Psoas muscle (tissue), 8 donors: ENCODE measurements around the gene EML4. TPM values are rescaled to one million over a fixed set of nuclear protein-coding genes. Genes with fewer than 3 reads are reported as not detected.
"Not testable (repeated sequence)": the region's sequence is repeated elsewhere in the genome, so short reads cannot be mapped to it uniquely, and the experiment has no call there.

Source experiments
- ATAC-seq, 4 donors: fragments of 200-7000 bp; cut with Tn5 transposase; one replicate each; pipeline ENCODE4 v1.9.1; 2020; ENCODE audit warnings: moderate library complexity in 3 of 4, mild to moderate bottlenecking in 2 of 4
- DNase-seq, 2 donors: peaks; one replicate each; pipeline ENCODE4 v3.0.0-alpha.2; 2020
- H3K27ac ChIP-seq: fragments of 200-600 bp; one replicate; pipeline ENCODE4 v1.8.0; 2022
- H3K27me3 ChIP-seq, 3 donors: fragments of 200-600 bp in 1 of 3; one replicate each; pipeline versions ENCODE4 v1.6.1 to v1.8.0; 2013 to 2022; ENCODE audit warnings: low read length in 2 of 3, mild to moderate bottlenecking in 2 of 3, moderate library complexity in 1 of 3; ENCODE audit not compliant: insufficient read depth in 3 of 3
- H3K36me3 ChIP-seq, 2 donors: fragments of 200-600 bp in 1 of 2; one replicate each; pipeline versions ENCODE4 v1.6.1 to v1.8.0; 2013 to 2022; ENCODE audit warnings: low read depth in 1 of 2, mild to moderate bottlenecking in 1 of 2, moderate library complexity in 1 of 2; ENCODE audit not compliant: insufficient read depth in 1 of 2
- H3K4me1 ChIP-seq: fragments of 200-600 bp; one replicate; pipeline ENCODE4 v1.8.0; 2022
- H3K4me3 ChIP-seq: fragments of 200-600 bp; one replicate; pipeline ENCODE4 v1.8.0; 2022; ENCODE audit warnings: mild to moderate bottlenecking
- H3K9me3 ChIP-seq: fragments of 200-600 bp; one replicate; pipeline ENCODE4 v1.8.0; 2022
- WGBS, 3 donors: extraction: QIAGEN DNeasy Blood & Tissue Kit; methylation state at CpG; one replicate each; pipeline versions ENCODE4 v1.1.6 to v1.1.7; 2013; 5-methylcytosine and 5-hydroxymethylcytosine counted together
- intact Hi-C, 2 donors: fragments of 100-400 bp; cut with DNase I; formaldehyde crosslinking; loops; one replicate each; pipeline versions ENCODE4 v1.11.0 to v1.14.2; 2022
- polyA plus RNA-seq, 3 donors: library from polyadenylated mRNA; stranded (reverse); fragments of 200-250 nt; gene quantifications; one replicate each; pipeline ENCODE4 v1.2.3, GENCODE V29; 2013
- total RNA-seq, 4 donors: library from RNA; stranded (reverse); fragmentation: NEBNext Ultra II Directional in 2 of 4; extraction: Animal tissue kit (Norgen Biotek cat#: 25700) in 2 of 4; gene quantifications; one replicate each; pipeline versions ENCODE4 v1.2.1 to v1.2.4, GENCODE V29; 2021 to 2023
- TF ChIP-seq, protein P1 (sequence below): fragments of 200-600 bp; IDR thresholded peaks from one replicate; pipeline ENCODE4 v1.8.0; 2022; ENCODE audit warnings: antibody characterized with exemption
- donor health status: healthy with polysubstance abuse.
- donor health status: DM: no; HTN: no; CAD: no; lungs with moderate emphysema.
- donor health status: Bipolar disorder and iron deficiency.
- donor health status: healthy.
- donor health status: DM: yes; HTN: yes; CAD: no.
- donor health status: DM: no; HTN: no; CAD: no.
- donor health status: DM: no; HTN: no; CAD: no.
- donor health status: DM: yes; HTN: yes; CAD: no.

EML4 gene
- total and polyA plus RNA-seq, 7 donors, result 2.7 to 8.9 (median 5.0) TPM

- no peaks in the 10 kb centered on the region for H3K27me3 ChIP-seq
- H3K27ac ChIP-seq, result no peak overlapping the region
- no peaks in the 10 kb centered on the region for H3K4me1 ChIP-seq
- intact Hi-C loops, result loop anchor here in 1 of 2 donors (10.0 kb wide), 1 partner anchor 459 kb away; no protein-coding TSS in a partner anchor
- H3K4me3 ChIP-seq, result no peak overlapping the region
- H3K9me3 ChIP-seq, result no peaks in the 10 kb centered on the region
- ATAC-seq (no peak), DNase-seq (no peak)
- TF ChIP-seq, protein P1, sequence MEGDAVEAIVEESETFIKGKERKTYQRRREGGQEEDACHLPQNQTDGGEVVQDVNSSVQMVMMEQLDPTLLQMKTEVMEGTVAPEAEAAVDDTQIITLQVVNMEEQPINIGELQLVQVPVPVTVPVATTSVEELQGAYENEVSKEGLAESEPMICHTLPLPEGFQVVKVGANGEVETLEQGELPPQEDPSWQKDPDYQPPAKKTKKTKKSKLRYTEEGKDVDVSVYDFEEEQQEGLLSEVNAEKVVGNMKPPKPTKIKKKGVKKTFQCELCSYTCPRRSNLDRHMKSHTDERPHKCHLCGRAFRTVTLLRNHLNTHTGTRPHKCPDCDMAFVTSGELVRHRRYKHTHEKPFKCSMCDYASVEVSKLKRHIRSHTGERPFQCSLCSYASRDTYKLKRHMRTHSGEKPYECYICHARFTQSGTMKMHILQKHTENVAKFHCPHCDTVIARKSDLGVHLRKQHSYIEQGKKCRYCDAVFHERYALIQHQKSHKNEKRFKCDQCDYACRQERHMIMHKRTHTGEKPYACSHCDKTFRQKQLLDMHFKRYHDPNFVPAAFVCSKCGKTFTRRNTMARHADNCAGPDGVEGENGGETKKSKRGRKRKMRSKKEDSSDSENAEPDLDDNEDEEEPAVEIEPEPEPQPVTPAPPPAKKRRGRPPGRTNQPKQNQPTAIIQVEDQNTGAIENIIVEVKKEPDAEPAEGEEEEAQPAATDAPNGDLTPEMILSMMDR, result no peak
- 93 to 94% (median 93%) methylated on average over 4 of the region's 4 CpGs for WGBS, 3 donors
- peaks cover 11 to 53% of the 10 kb centered on the region in 2 donors for H3K36me3 ChIP-seq
Observed at GRCh38 chr2:42333579-42333978, 164.4 kb downstream of the EML4 start.

- no peak for DNase-seq
- 87 to 94% (median 93%) methylated on average over 3 of the region's 3 CpGs for WGBS, 3 donors
- intact Hi-C loops, result loop anchor here in 1 of 2 donors (10.0 kb wide), 1 partner anchor 459 kb away; no protein-coding TSS in a partner anchor
- no peak overlapping the region for H3K4me3 ChIP-seq
- H3K27ac ChIP-seq, result no peak overlapping the region
- TF ChIP-seq, protein P1, result no peak
- H3K4me1 ChIP-seq, result no peaks in the 10 kb centered on the region
- ATAC-seq, result no peak
- H3K9me3 ChIP-seq, result no peaks in the 10 kb centered on the region
- H3K27me3 ChIP-seq, result no peaks in the 10 kb centered on the region
- peaks cover 11 to 50% of the 10 kb centered on the region in 2 donors for H3K36me3 ChIP-seq
Observed at GRCh38 chr2:42334220-42334619, 165.1 kb downstream of the EML4 start.

DNA sequence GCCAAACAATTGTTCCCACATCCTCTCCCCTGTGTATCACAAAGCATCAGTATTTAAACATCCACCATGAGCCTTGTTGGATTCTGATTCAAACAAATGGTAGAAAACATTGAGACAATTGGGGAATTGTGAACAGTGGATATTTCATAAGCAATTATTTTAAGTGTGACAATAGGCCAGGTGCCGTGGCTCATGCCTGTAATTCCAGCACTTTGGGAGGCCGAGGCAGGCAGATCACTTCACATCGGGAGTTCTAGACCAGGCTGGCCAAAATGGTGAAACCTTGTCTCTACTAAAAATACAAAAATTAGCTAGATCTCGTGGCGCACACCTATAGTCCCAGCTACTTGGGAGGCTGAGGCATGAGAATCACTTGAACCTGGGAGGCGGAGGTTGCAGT is 165.7 kb downstream of the EML4 start:
- not testable (repeated sequence) for H3K27ac ChIP-seq, H3K27me3 ChIP-seq, H3K9me3 ChIP-seq, ATAC-seq, DNase-seq, H3K4me3 ChIP-seq, H3K4me1 ChIP-seq
- WGBS, 3 donors, result 87 to 93% (median 92%) methylated on average over 6 of the region's 6 CpGs
- H3K36me3 ChIP-seq, result peaks cover 11 to 44% of the 10 kb centered on the region in 2 donors
- intact Hi-C loops, result loop anchor here in 1 of 2 donors (10.0 kb wide), 1 partner anchor 460 kb away; no protein-coding TSS in a partner anchor

DNA sequence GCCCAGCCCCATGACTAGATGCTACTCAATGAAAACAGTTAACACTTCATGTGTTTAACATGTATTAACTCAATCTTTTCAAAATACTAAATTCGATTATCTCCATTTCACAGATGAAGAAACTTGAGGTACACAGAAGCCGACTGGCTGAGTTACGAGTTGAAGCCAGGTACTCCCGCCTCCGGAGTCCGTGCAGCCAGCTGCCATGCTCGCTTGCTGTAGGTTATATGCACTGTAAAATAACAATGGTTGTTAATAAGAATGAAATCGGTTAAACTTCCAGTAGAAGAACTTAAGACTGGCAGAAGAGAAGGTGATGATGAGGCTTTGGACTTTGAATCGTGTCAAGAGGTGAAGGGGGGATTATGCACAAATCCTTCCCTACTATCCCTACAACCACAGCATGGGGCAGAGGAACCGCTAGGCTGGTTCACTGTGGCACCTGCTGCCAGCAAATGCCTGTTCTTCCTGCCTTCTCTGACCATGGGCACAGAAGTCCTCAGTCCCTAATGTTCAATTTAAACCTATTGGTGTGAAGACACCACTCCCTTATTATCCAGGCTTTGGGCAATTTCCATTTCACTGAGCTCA is 166.5 kb downstream of the EML4 start:
- WGBS, 3 donors, result 95 to 96% (median 95%) methylated on average over 10 of the region's 10 CpGs
- no peak for DNase-seq
- Histone ChIP-seq H3K9me3 (no peaks in the 10 kb centered on the region), H3K36me3 (peaks cover 11 to 41% of the 10 kb centered on the region in 2 donors), H3K27me3 (no peaks in the 10 kb centered on the region), H3K4me1 (no peaks in the 10 kb centered on the region), H3K4me3 (no peak overlapping the region), H3K27ac (no peak overlapping the region)
- intact Hi-C loops, result loop anchor here in 1 of 2 donors (10.0 kb wide), 1 partner anchor 461 kb away; no protein-coding TSS in a partner anchor
- ATAC-seq, result no peak
- TF ChIP-seq, protein P1, result no peak

DNA sequence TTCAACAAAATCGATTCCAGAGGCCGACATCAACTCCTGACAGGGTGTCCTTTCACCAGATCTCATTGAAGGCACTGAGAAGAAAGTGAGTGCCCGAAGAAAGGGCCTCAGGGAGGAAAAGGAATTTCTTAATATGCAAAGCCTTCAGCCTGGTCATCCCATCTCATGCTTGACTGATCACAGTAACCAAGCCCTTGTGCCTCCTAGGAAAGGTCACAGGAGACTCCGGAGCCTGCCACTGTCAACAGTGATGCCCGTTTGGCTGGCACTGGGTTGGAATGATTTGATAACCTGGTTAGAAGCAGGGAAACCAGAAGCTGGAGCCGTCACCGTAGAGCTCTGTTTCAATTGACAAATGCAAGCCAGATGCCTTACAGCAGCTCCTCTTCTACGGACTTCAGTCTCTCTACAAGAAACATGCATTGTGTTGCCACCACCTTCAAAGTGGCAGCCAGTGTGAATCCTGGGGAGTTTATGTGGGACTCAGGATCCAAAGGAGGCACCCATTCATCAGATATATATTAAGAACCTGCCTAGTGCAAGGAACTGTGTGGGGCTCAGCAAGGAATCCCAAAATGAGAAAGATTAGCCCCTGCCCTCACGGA is 167.3 kb downstream of the EML4 start:
- peaks cover 11 to 33% of the 10 kb centered on the region in 2 donors for H3K36me3 ChIP-seq
- no peaks in the 10 kb centered on the region for H3K4me1 ChIP-seq
- TF ChIP-seq, protein P1, result no peak
- WGBS, 3 donors, result 90 to 95% (median 94%) methylated on average over 9 of the region's 9 CpGs
- H3K4me3 ChIP-seq, result no peak overlapping the region
- intact Hi-C loops, result loop anchor here in 1 of 2 donors (10.0 kb wide), 1 partner anchor 462 kb away; no protein-coding TSS in a partner anchor
- H3K27me3 ChIP-seq, result no peaks in the 10 kb centered on the region
- no peaks in the 10 kb centered on the region for H3K9me3 ChIP-seq
- DNase-seq (no peak), ATAC-seq (no peak)
- no peak overlapping the region for H3K27ac ChIP-seq
